Ascending aorta (tissue), 2 donors: ENCODE data around the gene ZG16. TPM values are rescaled to one million over a fixed set of nuclear protein-coding genes. Genes with fewer than 3 reads are reported as not detected.
"Not testable (repeated sequence)": the region's sequence is repeated elsewhere in the genome, so short reads cannot be mapped to it uniquely, and the experiment has no call there.

Source experiments
- DNase-seq, 2 donors: peaks; one replicate each; pipeline ENCODE4 v3.0.0-alpha.2; 2019; ENCODE audit warnings: low spot score in 2 of 2
- H3K27ac ChIP-seq, 2 donors: fragments of 200-600 bp; sonication (generic); one replicate each; pipeline ENCODE4 v1.5.1; 2016 to 2017; ENCODE audit warnings: mild to moderate bottlenecking in 1 of 2
- H3K27me3 ChIP-seq: fragments of 200-600 bp; sonication (generic); one replicate; pipeline ENCODE4 v1.5.1; 2017
- H3K36me3 ChIP-seq, 2 donors: fragments of 200-600 bp; sonication (generic); one replicate each; pipeline ENCODE4 v1.5.1; 2016
- H3K4me1 ChIP-seq, 2 donors: fragments of 200-600 bp; sonication (generic); one replicate each; pipeline ENCODE4 v1.5.1; 2016 to 2017; ENCODE audit warnings: mild to moderate bottlenecking in 1 of 2
- H3K4me3 ChIP-seq, 2 donors: fragments of 200-600 bp; sonication (generic); one replicate each; pipeline ENCODE4 v1.5.1; 2016 to 2017; ENCODE audit warnings: mild to moderate bottlenecking in 1 of 2
- H3K9me3 ChIP-seq, 2 donors: fragments of 200-600 bp; sonication (generic); one replicate each; pipeline ENCODE4 v1.5.1; 2016
- CTCF ChIP-seq, 3 experiments: fragments of 200-600 bp in 2 of 3; fragments of 450-650 bp in 1 of 3; sonication (generic) in 2 of 3; IDR thresholded peaks; one replicate each; pipeline ENCODE4 v1.5.1; 2016 to 2019; ENCODE audit warnings: antibody characterized with exemption in 3 of 3, mild to moderate bottlenecking in 1 of 3, moderate library complexity in 1 of 3
- intact Hi-C: fragments of 100-400 bp; cut with DNase I; formaldehyde crosslinking; loops from one replicate; pipeline ENCODE4 v1.15.1; 2023
- total RNA-seq: library from RNA; depleted of rRNA; stranded (reverse); fragments of >200 nt; gene quantifications from one replicate; pipeline ENCODE4 v1.1.0, GENCODE V29; 2016

ZG16 gene
- total RNA-seq, 1 donor from 2014 or later, result 0.21 TPM

DNA sequence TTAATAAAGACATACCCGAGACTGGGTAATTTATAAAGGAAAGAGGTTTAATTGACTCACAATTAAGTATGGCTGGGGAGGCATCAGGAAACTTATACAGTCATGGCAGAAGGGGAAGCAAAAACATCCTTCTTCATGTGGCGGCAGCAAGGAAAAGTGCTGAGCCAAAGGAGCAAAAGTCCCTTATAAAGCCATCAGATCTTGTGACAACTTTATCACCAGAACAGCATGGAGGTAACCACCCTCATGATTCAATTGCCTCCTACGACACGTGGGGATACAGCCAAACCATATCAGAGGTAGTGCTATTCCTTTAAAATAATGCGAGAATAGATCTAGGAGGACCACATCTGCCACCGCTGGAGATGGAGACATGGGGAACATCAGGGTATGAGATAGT, 41.3 kb upstream of the ZG16 start:
- H3K4me3 ChIP-seq, result no peak overlapping the region
- H3K27me3 ChIP-seq, result no peaks in the 10 kb centered on the region
- intact Hi-C loops, result no loop called here
- H3K4me1 ChIP-seq, result no peaks in the 10 kb centered on the region
- no peaks in the 10 kb centered on the region for H3K9me3 ChIP-seq
- DNase-seq, result no peak
- H3K36me3 ChIP-seq, result no peaks in the 10 kb centered on the region
- no peak for TF ChIP-seq CTCF (IDR thresholded peaks at IDR 0.05)
- no peak overlapping the region for H3K27ac ChIP-seq

- TF ChIP-seq CTCF (IDR thresholded peaks at IDR 0.05), result no peak
- Histone ChIP-seq H3K36me3 (no peaks in the 10 kb centered on the region), H3K4me1 (no peaks in the 10 kb centered on the region), H3K27me3 (no peaks in the 10 kb centered on the region), H3K4me3 (no peak overlapping the region), H3K9me3 (no peaks in the 10 kb centered on the region), H3K27ac (no peak overlapping the region)
- DNase-seq, result no peak
- intact Hi-C loops, result no loop called here
Measured at GRCh38 chr16:29737713-29738112, 40.3 kb upstream of the ZG16 start.

GRCh38 chr16:29738514-29738913, 39.5 kb upstream of the ZG16 start:
- Histone ChIP-seq H3K27me3 (no peaks in the 10 kb centered on the region), H3K9me3 (no peaks in the 10 kb centered on the region), H3K4me1 (no peaks in the 10 kb centered on the region), H3K36me3 (no peaks in the 10 kb centered on the region), H3K4me3 (no peak overlapping the region), H3K27ac (no peak overlapping the region)
- TF ChIP-seq CTCF (IDR thresholded peaks at IDR 0.05), result no peak
- DNase-seq, result no peak
- intact Hi-C loops, result no loop called here

GRCh38 chr16:29739927-29740629, 38.0 kb upstream of the ZG16 start:
- intact Hi-C loops, H3K27ac ChIP-seq, H3K4me3 ChIP-seq, DNase-seq, H3K27me3 ChIP-seq, H3K4me1 ChIP-seq, H3K36me3 ChIP-seq, H3K9me3 ChIP-seq: not testable (repeated sequence)

- H3K36me3 ChIP-seq, H3K27me3 ChIP-seq, H3K4me3 ChIP-seq, H3K4me1 ChIP-seq, H3K9me3 ChIP-seq, H3K27ac ChIP-seq, DNase-seq, intact Hi-C loops: not testable (repeated sequence)
Measured at GRCh38 chr16:29740630-29741015, 37.4 kb upstream of the ZG16 start.

GRCh38 chr16:29742683-29743275, 35.3 kb upstream of the ZG16 start:
- no peaks in the 10 kb centered on the region for H3K9me3 ChIP-seq
- no peak overlapping the region for H3K4me3 ChIP-seq
- no peak for DNase-seq
- no peaks in the 10 kb centered on the region for H3K4me1 ChIP-seq
- no peak overlapping the region for H3K27ac ChIP-seq
- TF ChIP-seq CTCF (IDR thresholded peaks at IDR 0.05), result no peak
- intact Hi-C loops, result no loop called here
- no peaks in the 10 kb centered on the region for H3K36me3 ChIP-seq
- H3K27me3 ChIP-seq, result no peaks in the 10 kb centered on the region

GRCh38 chr16:29743475-29743826, 34.6 kb upstream of the ZG16 start:
- Histone ChIP-seq H3K9me3 (no peaks in the 10 kb centered on the region), H3K27ac (no peak overlapping the region), H3K27me3 (no peaks in the 10 kb centered on the region), H3K36me3 (no peaks in the 10 kb centered on the region), H3K4me1 (no peaks in the 10 kb centered on the region), H3K4me3 (no peak overlapping the region)
- DNase-seq, result no peak
- intact Hi-C loops, result no loop called here
- no peak for TF ChIP-seq CTCF (IDR thresholded peaks at IDR 0.05)
